HG03439 (cell line): ENCODE data around the gene ODAD4.

Experiments
- ATAC-seq: cut with Tn5 transposase; IDR thresholded peaks from one replicate; pipeline ENCODE4 v1.9.1; 2021; ENCODE audit warnings: mild to moderate bottlenecking, moderate library complexity; ENCODE audit not compliant: unreplicated experiment

The ODAD4 gene

GRCh38 chr17:41937970-41938954, 7.8 kb downstream of the ODAD4 start:
- no peak for ATAC-seq

GRCh38 chr17:41939044-41939692, 8.8 kb downstream of the ODAD4 start:
- ATAC-seq, result no peak

GRCh38 chr17:41939693-41940090, 9.3 kb downstream of the ODAD4 start:
- ATAC-seq, result no peak

GRCh38 chr17:41941168-41941567, 10.8 kb downstream of the ODAD4 start:
- no peak for ATAC-seq

- no peak for ATAC-seq
These were observed 12.4 kb downstream of the ODAD4 start for GRCh38 chr17:41942626-41943373.

GRCh38 chr17:41943492-41943891, 13.1 kb downstream of the ODAD4 start:
- ATAC-seq, result no peak

- no peak for ATAC-seq
These were observed 14.5 kb downstream of the ODAD4 start for GRCh38 chr17:41944943-41945342.

GRCh38 chr17:41948762-41949460, 18.5 kb downstream of the ODAD4 start:
- no peak for ATAC-seq

- no peak for ATAC-seq
These were observed 26.1 kb downstream of the ODAD4 start for GRCh38 chr17:41956522-41956921.

- ATAC-seq, result no peak
These were observed 26.8 kb downstream of the ODAD4 start for GRCh38 chr17:41957031-41957868.

- no peak for ATAC-seq
These were observed 27.5 kb downstream of the ODAD4 start for GRCh38 chr17:41957869-41958439.

- no peak for ATAC-seq
These were observed 28.6 kb downstream of the ODAD4 start for GRCh38 chr17:41959030-41959335.

GRCh38 chr17:41959336-41960095, 29.1 kb downstream of the ODAD4 start:
- ATAC-seq, result no peak

GRCh38 chr17:41962111-41962510, 31.7 kb downstream of the ODAD4 start:
- ATAC-seq, result no peak

- ATAC-seq, result no peak
These were observed 32.5 kb downstream of the ODAD4 start for GRCh38 chr17:41962768-41963434.

GRCh38 chr17:41965694-41966462, 35.5 kb downstream of the ODAD4 start:
- no peak for ATAC-seq

GRCh38 chr17:41966463-41967140, 36.2 kb downstream of the ODAD4 start, which contains the start of gene CNP:
CNP (plus strand) TSS chr17:41966795; CDS start chr17:41966885, 90 bp downstream.
- peak; percentile 75 for ATAC-seq
